OCI-LY7 (cell line): ENCODE measurements around the gene ATMIN. TPM values are rescaled to one million over a fixed set of nuclear protein-coding genes. Genes with fewer than 3 reads are reported as not detected.

Experiments used
- Bru-seq: library from RNA; stranded (reverse); fragments of 400-500 nt; gene quantifications from one replicate; lab custom pipeline; 2021; lab: Mats Ljungman, UMichigan
- BruChase-seq, 2 experiments: library from RNA; stranded (reverse); fragments of 400-500 nt; gene quantifications; one replicate each; lab custom pipeline; 2021; lab: Mats Ljungman, UMichigan
- BruUV-seq: library from RNA; stranded (reverse); fragments of 400-500 nt; replicated peaks from 2 replicates; lab custom pipeline; 2021; lab: Mats Ljungman, UMichigan
- CTCF ChIA-PET: fragments of 300-600 bp; sonication (Branson Sonifier 250); formaldehyde crosslinking; loops from one replicate; lab custom pipeline; 2022; ENCODE audit warnings: antibody characterized with exemption; ENCODE audit not compliant: unreplicated experiment; lab: Charles Lee
- POLR2A ChIA-PET: fragments of 300-600 bp; sonication (Branson Sonifier 250); formaldehyde crosslinking; loops from one replicate; lab custom pipeline; 2022; ENCODE audit warnings: antibody characterized with exemption; lab: Charles Lee
- DNase-seq: peaks from one replicate; pipeline ENCODE4 v3.0.0-alpha.2; 2015; ENCODE audit warnings: low spot score
- H2AFZ ChIP-seq: fragments of 200-600 bp; sonication (generic), shearing (Covaris generic); 2 replicates; pipeline ENCODE4 v1.6.1; 2014; ENCODE audit warnings: mild to moderate bottlenecking, antibody characterized with exemption, low read length, moderate library complexity
- H3K27ac ChIP-seq: fragments of 200-600 bp; sonication (generic); 2 replicates; pipeline ENCODE4 v1.5.1; 2014; ENCODE audit warnings: mixed run types, low read depth, mild to moderate bottlenecking, moderate library complexity, low read length, inconsistent platforms; ENCODE audit not compliant: poor library complexity, severe bottlenecking
- H3K36me3 ChIP-seq: fragments of 200-600 bp; sonication (generic); 2 replicates; pipeline ENCODE4 v1.6.1; 2014; ENCODE audit warnings: mild to moderate bottlenecking, antibody characterized with exemption, low read length, moderate library complexity, mixed read lengths; ENCODE audit not compliant: insufficient read depth
- H3K4me1 ChIP-seq: fragments of 200-600 bp; sonication (generic); 2 replicates; pipeline ENCODE4 v1.5.1; 2014; ENCODE audit warnings: mild to moderate bottlenecking, low read length; ENCODE audit not compliant: insufficient read depth, poor library complexity, severe bottlenecking
- H3K4me2 ChIP-seq: fragments of 200-600 bp; sonication (generic); 2 replicates; pipeline ENCODE4 v1.6.1; 2014; ENCODE audit warnings: mild to moderate bottlenecking, low read length
- H3K4me3 ChIP-seq: fragments of 200-600 bp; sonication (generic); 2 replicates; pipeline ENCODE4 v1.5.1; 2014; ENCODE audit warnings: mild to moderate bottlenecking, low read depth, low read length; ENCODE audit not compliant: poor library complexity, severe bottlenecking
- H3K79me2 ChIP-seq: fragments of 200-600 bp; sonication (generic); 2 replicates; pipeline ENCODE4 v1.6.1; 2016; ENCODE audit warnings: low read depth, mild to moderate bottlenecking, low read length, moderate library complexity, mixed read lengths; ENCODE audit not compliant: insufficient read depth
- H3K9me2 ChIP-seq: fragments of 200-600 bp; sonication (generic); 2 replicates; pipeline ENCODE4 v1.6.1; 2016; ENCODE audit warnings: mild to moderate bottlenecking, low read length, mixed read lengths; ENCODE audit not compliant: insufficient read depth
- H3K9me3 ChIP-seq: fragments of 200-600 bp; sonication (generic); 2 replicates; pipeline ENCODE4 v1.6.1; 2014; ENCODE audit warnings: mild to moderate bottlenecking, mixed run types, low read length, mixed read lengths
- H4K20me1 ChIP-seq: fragments of 200-600 bp; sonication (generic); 2 replicates; pipeline ENCODE4 v1.6.1; 2014; ENCODE audit warnings: mild to moderate bottlenecking, antibody characterized with exemption, low read length, moderate library complexity, mixed read lengths; ENCODE audit not compliant: insufficient read depth
- EZH2phosphoT487 ChIP-seq: fragments of 200-600 bp; sonication (generic); IDR thresholded peaks from 2 replicates; pipeline ENCODE4 v1.6.1; 2018; ENCODE audit warnings: low read depth, borderline replicate concordance, mild to moderate bottlenecking, mixed run types, antibody characterized with exemption, low read length, moderate library complexity, mixed read lengths
- intact Hi-C: fragments of 100-400 bp; cut with micrococcal nuclease; formaldehyde crosslinking; loops from one replicate; pipeline ENCODE4 v1.10.0; 2022; ENCODE audit not compliant: unreplicated experiment
- long read RNA-seq: library from polyadenylated mRNA; stranded (forward); transcript quantifications from one replicate; pipeline ENCODE4 v2.0.0, GENCODE V29; 2022
- total RNA-seq, 2 experiments: library from RNA; depleted of rRNA in 1 of 2; stranded (reverse); fragments of >200 nt in 1 of 2; shearing (Covaris generic) in 1 of 2; gene quantifications; 2 replicates each; pipeline ENCODE4 v1.2.3, GENCODE V29; 2014 to 2022
- TF ChIP-seq, protein P1 (sequence below): fragments of 200-600 bp; sonication (generic); conservative IDR thresholded peaks from 2 replicates; pipeline ENCODE4 v1.5.1; 2014; ENCODE audit warnings: mild to moderate bottlenecking, antibody characterized with exemption, low read length, moderate library complexity, mixed read lengths

Gene ATMIN, protein sequence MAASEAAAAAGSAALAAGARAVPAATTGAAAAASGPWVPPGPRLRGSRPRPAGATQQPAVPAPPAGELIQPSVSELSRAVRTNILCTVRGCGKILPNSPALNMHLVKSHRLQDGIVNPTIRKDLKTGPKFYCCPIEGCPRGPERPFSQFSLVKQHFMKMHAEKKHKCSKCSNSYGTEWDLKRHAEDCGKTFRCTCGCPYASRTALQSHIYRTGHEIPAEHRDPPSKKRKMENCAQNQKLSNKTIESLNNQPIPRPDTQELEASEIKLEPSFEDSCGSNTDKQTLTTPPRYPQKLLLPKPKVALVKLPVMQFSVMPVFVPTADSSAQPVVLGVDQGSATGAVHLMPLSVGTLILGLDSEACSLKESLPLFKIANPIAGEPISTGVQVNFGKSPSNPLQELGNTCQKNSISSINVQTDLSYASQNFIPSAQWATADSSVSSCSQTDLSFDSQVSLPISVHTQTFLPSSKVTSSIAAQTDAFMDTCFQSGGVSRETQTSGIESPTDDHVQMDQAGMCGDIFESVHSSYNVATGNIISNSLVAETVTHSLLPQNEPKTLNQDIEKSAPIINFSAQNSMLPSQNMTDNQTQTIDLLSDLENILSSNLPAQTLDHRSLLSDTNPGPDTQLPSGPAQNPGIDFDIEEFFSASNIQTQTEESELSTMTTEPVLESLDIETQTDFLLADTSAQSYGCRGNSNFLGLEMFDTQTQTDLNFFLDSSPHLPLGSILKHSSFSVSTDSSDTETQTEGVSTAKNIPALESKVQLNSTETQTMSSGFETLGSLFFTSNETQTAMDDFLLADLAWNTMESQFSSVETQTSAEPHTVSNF
- total RNA-seq (2014; rRNA removed; shearing (Covaris generic)), result 13.6 and 15.0 TPM in 2 replicates
- total RNA-seq (2022), result 23.7 and 26.1 TPM in 2 replicates
- percentile 73 among the genes with signal in this experiment for Bru-seq, nascent RNA
- BruChase-seq, experiment 1, labeled RNA remaining after a 6-hour chase, result percentile 67 among the genes with signal in this experiment
- BruChase-seq, experiment 2, labeled RNA remaining after a 2-hour chase, result percentile 91 among the genes with signal in this experiment
- long read RNA-seq, full-length matches to known transcripts, result 93 of 107 reads
- long read RNA-seq, partial matches to known transcripts, result 2 of 107 reads
- long read RNA-seq, other reads (novel, unspliced or antisense), result 12 of 107 reads

DNA sequence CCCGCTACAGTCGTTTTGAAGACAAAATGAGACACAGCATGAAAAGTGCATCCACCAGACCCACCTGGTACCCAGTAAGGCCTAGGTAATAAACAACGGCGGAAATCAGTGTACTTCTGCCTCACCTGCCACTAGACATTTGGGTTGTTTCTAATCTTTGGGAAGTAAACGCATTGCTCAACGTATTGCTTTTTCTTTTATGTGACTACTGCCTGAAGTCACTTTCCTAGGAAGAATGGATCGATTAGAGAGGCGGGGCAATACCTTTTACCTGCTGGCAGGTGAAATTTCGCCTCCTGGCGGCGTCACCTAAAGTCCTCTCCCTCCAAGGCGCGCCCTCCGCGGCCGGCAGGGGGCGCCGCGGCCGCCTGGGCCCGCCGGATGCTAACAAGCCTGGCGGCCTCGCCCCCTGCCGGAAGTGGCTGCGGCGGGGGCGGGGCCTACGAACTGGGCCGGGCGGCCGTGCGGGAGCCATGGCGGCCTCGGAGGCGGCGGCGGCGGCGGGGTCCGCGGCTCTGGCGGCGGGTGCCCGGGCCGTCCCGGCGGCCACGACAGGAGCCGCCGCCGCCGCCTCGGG is at the start of gene ATMIN:
ATMIN (plus strand) TSS at position 445 of the 577 bp plus-strand sequence; CDS start at position 474, 29 bp downstream.
- Histone ChIP-seq H3K9me2 (no peaks in the 10 kb centered on the region), H3K27ac (peak within 1 kb of the TSS; percentile 15), H3K79me2 (peaks cover 18% of the 10 kb centered on the region; the same call in 1 of the 2 replicates), H3K9me3 (no peaks in the 10 kb centered on the region), H4K20me1 (no peaks in the 10 kb centered on the region), H3K4me1 (peaks cover 13% of the 10 kb centered on the region), H3K4me2 (peak within 1 kb of the TSS; percentile 92), H3K4me3 (peak within 1 kb of the TSS; percentile 76), H3K36me3 (peaks cover 28% of the 10 kb centered on the region), H2AFZ (peak within 1 kb of the TSS; percentile 74; the same call in 1 of the 2 replicates)
- ChIA-PET CTCF (no interaction called here), POLR2A (interaction anchor here (1.3 kb wide), 1 partner anchor 38 kb away, joined by 3 read pairs; no protein-coding TSS in a partner anchor)
- TF ChIP-seq, protein P1, sequence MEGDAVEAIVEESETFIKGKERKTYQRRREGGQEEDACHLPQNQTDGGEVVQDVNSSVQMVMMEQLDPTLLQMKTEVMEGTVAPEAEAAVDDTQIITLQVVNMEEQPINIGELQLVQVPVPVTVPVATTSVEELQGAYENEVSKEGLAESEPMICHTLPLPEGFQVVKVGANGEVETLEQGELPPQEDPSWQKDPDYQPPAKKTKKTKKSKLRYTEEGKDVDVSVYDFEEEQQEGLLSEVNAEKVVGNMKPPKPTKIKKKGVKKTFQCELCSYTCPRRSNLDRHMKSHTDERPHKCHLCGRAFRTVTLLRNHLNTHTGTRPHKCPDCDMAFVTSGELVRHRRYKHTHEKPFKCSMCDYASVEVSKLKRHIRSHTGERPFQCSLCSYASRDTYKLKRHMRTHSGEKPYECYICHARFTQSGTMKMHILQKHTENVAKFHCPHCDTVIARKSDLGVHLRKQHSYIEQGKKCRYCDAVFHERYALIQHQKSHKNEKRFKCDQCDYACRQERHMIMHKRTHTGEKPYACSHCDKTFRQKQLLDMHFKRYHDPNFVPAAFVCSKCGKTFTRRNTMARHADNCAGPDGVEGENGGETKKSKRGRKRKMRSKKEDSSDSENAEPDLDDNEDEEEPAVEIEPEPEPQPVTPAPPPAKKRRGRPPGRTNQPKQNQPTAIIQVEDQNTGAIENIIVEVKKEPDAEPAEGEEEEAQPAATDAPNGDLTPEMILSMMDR, result peak; percentile 95
- TF ChIP-seq EZH2phosphoT487, result no peak
- intact Hi-C loops, result loop anchor here (1.0 to 10.0 kb wide), 3 partner anchors 61 to 702 kb away; partner anchors contain the start of gene GCSH
- DNase-seq, result peak; percentile 93
- no TSS peak for BruUV-seq

DNA sequence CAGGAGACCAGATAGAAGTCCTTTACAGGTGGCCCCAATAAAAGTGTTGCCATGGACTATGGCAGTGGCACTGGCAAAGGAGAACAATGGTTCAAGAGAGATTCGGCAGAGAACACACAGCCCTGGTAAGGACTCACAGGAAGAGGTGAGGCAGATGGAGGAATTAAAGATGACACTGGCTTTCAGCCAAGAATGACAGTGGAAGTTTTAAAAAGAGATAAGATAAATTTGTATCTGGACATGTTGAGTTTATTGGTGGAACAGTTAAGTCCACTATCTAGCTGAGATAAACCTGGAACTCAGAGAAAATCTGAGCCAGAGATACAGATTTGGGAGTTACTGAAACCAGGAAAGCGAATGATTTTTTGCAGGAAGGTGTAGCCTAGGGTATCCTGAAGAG is 49.1 kb upstream of the ATMIN start:
- Histone ChIP-seq H3K4me1 (no peaks in the 10 kb centered on the region), H2AFZ (no peak overlapping the region), H3K27ac (no peak overlapping the region), H3K36me3 (peaks cover 19% of the 10 kb centered on the region), H3K4me2 (no peak overlapping the region), H3K9me2 (no peaks in the 10 kb centered on the region), H4K20me1 (peaks cover 4% of the 10 kb centered on the region; the same call in 1 of the 2 replicates), H3K4me3 (no peak overlapping the region), H3K79me2 (peaks cover 17% of the 10 kb centered on the region; the same call in 1 of the 2 replicates), H3K9me3 (no peaks in the 10 kb centered on the region)
- POLR2A ChIA-PET, result interaction anchor here (0.7 kb wide), 1 partner anchor 12 kb away, joined by 3 read pairs; no protein-coding TSS in a partner anchor
- no TSS peak for BruUV-seq
- CTCF ChIA-PET, result no interaction called here
- DNase-seq, result no peak
- intact Hi-C loops, result no loop called here
- TF ChIP-seq, protein P1, result no peak
- no peak for TF ChIP-seq EZH2phosphoT487
